SJSA1 (cell line): Measurements from ENCODE around the gene MIXL1. TPM values are rescaled to one million over a fixed set of nuclear protein-coding genes. Genes with fewer than 3 reads are reported as not detected.

ENCODE experiments used
- DNase-seq, 2 experiments: peaks; one replicate each; pipeline ENCODE4 v3.0.0-alpha.2; 2015 to 2020; ENCODE audit warnings: low spot score in 2 of 2, low read depth in 1 of 2
- H3K27ac ChIP-seq: fragments of 250-450 bp; sonication (Bioruptor Pico); 2 replicates; pipeline ENCODE4 v1.5.1; 2020; ENCODE audit warnings: mild to moderate bottlenecking, moderate library complexity
- H3K27me3 ChIP-seq: fragments of 250-450 bp; sonication (Bioruptor Pico); replicated peaks from 2 replicates; pipeline ENCODE4 v1.5.1; 2020; ENCODE audit warnings: mild to moderate bottlenecking, moderate library complexity
- H3K36me3 ChIP-seq: fragments of 250-450 bp; sonication (Bioruptor Pico); 2 replicates; pipeline ENCODE4 v1.5.1; 2020; ENCODE audit warnings: mild to moderate bottlenecking
- H3K4me1 ChIP-seq: fragments of 250-450 bp; sonication (Bioruptor Pico); replicated peaks from 2 replicates; pipeline ENCODE4 v1.6.1; 2021; ENCODE audit warnings: mild to moderate bottlenecking
- H3K4me3 ChIP-seq: fragments of 250-450 bp; sonication (Bioruptor Pico); 2 replicates; pipeline ENCODE4 v1.5.1; 2020; ENCODE audit warnings: mild to moderate bottlenecking
- H3K9me3 ChIP-seq: fragments of 250-450 bp; sonication (Bioruptor Pico); replicated peaks from 2 replicates; pipeline ENCODE4 v1.5.1; 2020; ENCODE audit warnings: mild to moderate bottlenecking
- total RNA-seq: library from RNA; depleted of rRNA; stranded (reverse); fragments of >200 nt; shearing (Covaris generic); gene quantifications from 2 replicates; pipeline ENCODE4 v1.2.3, GENCODE V29; 2014

Gene MIXL1
- total RNA-seq, 1 experiment from 2014 or later = not detected

DNA sequence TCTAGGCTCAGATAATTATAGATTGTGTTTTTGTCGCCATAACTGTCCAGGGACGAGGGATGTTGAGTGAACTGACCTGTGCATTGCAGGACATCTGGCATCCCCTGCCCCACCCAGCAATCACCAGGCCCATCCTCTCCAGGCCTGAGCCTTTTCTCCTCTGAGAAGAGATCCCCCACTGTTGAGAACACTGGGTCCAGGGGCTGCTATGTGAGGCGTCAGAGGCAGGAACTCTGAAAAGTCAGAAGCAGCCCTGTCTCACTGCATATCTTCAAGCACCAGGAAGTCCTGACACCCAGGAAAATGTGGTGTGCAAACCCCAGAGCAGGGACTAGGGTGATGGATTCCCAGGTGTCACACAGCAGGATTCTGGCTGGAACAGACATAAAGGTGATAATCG lies 19.8 kb upstream of the MIXL1 start:
- Histone ChIP-seq H3K9me3 (no peaks in the 10 kb centered on the region), H3K4me1 (no peaks in the 10 kb centered on the region), H3K4me3 (no peak overlapping the region), H3K27me3 (0 out of 2 replicates have a peak, but pooled peaks cover 5% of the 10 kb centered on the region), H3K27ac (no peak overlapping the region), H3K36me3 (no peaks in the 10 kb centered on the region)
- DNase-seq = no peak

- Histone ChIP-seq H3K36me3 (no peaks in the 10 kb centered on the region), H3K27ac (no peak overlapping the region), H3K27me3 (0 out of 2 replicates have a peak, but pooled peaks cover 5% of the 10 kb centered on the region), H3K9me3 (no peaks in the 10 kb centered on the region), H3K4me3 (no peak overlapping the region), H3K4me1 (no peaks in the 10 kb centered on the region)
- DNase-seq = no peak
Measured at GRCh38 chr1:226204198-226204597, 19.3 kb upstream of the MIXL1 start.

- H3K27ac ChIP-seq = no peak overlapping the region
Measured at GRCh38 chr1:226207048-226207447, 16.4 kb upstream of the MIXL1 start.

DNA sequence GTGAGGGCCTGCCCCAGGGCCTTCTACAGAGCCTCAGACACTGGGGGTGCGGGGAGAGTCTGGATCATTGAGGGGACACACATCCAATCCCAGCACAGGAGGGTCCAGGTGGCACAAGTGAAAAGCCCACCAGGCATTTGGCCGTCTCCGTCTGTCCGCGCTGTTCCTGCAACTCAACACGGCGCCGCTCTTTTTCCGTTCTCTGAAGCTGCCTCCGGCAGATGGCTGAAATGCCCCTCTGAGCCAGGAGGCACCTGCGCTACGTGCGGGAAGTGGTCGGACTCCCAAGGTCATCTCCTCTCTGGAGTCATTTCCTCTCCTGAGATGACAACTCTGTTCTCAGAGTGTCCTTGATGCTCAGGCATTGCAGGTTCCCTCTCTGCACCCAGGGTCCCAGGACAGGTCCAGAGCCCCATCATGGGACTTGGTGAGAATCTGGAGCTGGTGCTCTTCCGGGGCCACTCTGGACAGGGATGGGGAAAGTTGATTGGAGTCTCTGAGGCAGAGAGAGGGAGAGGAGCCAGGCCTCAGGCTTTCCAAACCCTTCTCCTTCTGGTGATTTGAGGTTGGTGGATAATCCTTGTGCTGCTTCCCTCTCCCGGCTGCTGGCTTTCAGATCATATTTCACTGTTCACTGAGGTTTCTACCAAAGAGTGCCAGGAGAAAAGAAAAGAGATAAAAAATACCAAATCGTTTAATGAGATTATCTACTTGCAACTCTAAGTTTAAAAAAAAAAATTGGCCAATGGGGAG lies 14.0 kb upstream of the MIXL1 start:
- Histone ChIP-seq H3K27me3 (no peaks in the 10 kb centered on the region), H3K9me3 (no peaks in the 10 kb centered on the region), H3K4me3 (no peak overlapping the region), H3K36me3 (no peaks in the 10 kb centered on the region), H3K4me1 (no peaks in the 10 kb centered on the region), H3K27ac (no peak overlapping the region)
- DNase-seq = no peak

More at GRCh38 chr1:226207048-226207447, 16.4 kb upstream of the MIXL1 start:
- H3K4me1 ChIP-seq = no peaks in the 10 kb centered on the region
- H3K4me3 ChIP-seq = no peak overlapping the region
- H3K36me3 ChIP-seq = no peaks in the 10 kb centered on the region
- DNase-seq = no peak
- H3K9me3 ChIP-seq = no peaks in the 10 kb centered on the region
- H3K27me3 ChIP-seq = no peaks in the 10 kb centered on the region

DNA sequence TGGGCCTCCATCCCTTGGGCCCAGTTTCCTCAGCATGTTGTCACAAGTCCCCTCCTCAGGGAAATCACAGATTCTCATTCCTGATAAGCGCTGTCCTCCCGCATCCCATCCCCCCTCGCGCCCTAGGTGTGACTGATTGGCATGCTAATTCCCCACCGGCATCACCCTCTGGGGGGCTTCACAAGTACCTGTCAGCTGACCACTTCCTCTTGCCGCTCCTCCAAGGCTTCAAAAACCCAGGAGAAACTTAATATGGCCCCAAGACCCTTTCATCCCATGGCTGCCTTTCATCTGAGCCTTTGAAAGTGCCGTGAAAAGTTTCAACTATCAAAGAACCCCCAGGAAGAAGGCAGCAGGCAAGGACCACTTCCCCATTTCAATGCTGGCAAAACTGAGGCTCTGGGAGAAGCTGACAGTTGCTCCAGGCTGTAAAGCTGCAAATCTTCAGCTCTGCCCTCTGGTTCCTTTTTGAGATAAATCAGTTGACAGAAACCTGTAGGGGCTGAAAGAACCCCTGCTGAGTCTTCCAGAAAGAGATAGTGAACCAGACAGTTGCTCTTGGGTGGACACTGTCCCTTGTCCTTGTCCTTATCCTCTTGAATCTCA lies 12.8 kb upstream of the MIXL1 start:
- no peaks in the 10 kb centered on the region for H3K36me3 ChIP-seq
- DNase-seq = no peak

GRCh38 chr1:226211181-226211821 lies 12.2 kb upstream of the MIXL1 start:
- H3K27me3 ChIP-seq = no peaks in the 10 kb centered on the region; the same call in 1 of the 2 replicates
- no peaks in the 10 kb centered on the region for H3K36me3 ChIP-seq
- no peaks in the 10 kb centered on the region for H3K9me3 ChIP-seq
- H3K4me1 ChIP-seq = no peaks in the 10 kb centered on the region
- DNase-seq = no peak
- H3K27ac ChIP-seq = no peak overlapping the region
- no peak overlapping the region for H3K4me3 ChIP-seq

More for the DNA sequence above, 12.8 kb upstream of the MIXL1 start:
- H3K4me3 ChIP-seq = no peak overlapping the region
- no peaks in the 10 kb centered on the region; the same call in 1 of the 2 replicates for H3K27me3 ChIP-seq
- no peaks in the 10 kb centered on the region for H3K4me1 ChIP-seq
- no peaks in the 10 kb centered on the region for H3K9me3 ChIP-seq
- no peak overlapping the region for H3K27ac ChIP-seq

- Histone ChIP-seq H3K27ac (no peak overlapping the region), H3K4me3 (no peak overlapping the region), H3K9me3 (no peaks in the 10 kb centered on the region), H3K4me1 (no peaks in the 10 kb centered on the region), H3K36me3 (no peaks in the 10 kb centered on the region), H3K27me3 (no peaks in the 10 kb centered on the region; the same call in 1 of the 2 replicates)
- no peak for DNase-seq
Measured at GRCh38 chr1:226212545-226212944, 10.9 kb upstream of the MIXL1 start.

DNA sequence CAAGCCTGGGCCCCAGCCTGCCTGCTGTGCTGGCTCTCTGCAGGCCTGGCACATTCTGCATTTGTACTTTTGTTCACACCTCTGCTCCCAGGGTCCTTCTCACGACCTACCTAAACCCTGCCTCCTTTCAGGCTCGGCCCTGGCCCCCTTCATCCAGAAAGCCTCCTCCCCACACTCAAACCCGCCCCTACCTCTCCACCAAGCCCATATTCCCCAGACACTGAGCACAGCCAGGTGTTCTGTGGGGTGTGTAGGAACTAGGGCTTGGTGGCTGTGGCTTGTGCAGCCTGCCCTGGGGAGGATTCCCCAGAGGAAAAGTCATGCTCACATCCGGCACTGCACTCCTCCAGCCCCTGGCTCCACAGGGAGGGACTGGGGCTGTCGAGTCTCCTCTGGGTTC lies 8.2 kb upstream of the MIXL1 start:
- Histone ChIP-seq H3K4me3 (no peak overlapping the region), H3K9me3 (no peaks in the 10 kb centered on the region), H3K36me3 (no peaks in the 10 kb centered on the region), H3K4me1 (no peaks in the 10 kb centered on the region), H3K27me3 (no peaks in the 10 kb centered on the region; the same call in 1 of the 2 replicates), H3K27ac (no peak overlapping the region)
- DNase-seq = peak in 1 of 2 experiments; percentile 30

DNA sequence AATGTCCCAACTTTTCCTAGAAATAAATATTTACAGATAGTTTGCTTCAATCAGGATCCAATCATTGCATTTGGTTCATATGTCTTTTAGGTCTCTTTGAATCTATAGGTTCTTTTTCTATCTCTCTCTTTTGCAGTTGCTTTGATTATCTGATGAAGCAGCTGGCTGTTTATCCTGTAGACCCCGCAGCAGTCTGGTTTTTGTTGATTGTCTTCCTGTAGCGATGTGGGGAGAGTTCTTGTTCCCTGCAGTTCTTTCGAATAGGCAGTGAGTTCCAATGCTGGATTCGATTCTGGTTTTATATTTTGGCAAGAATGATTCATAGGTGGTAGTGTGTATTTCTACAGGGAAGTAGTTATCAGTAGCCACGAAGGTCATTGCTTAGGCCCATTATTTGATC lies 7.4 kb upstream of the MIXL1 start:
- Histone ChIP-seq H3K9me3 (no peaks in the 10 kb centered on the region), H3K27ac (no peak overlapping the region), H3K27me3 (no peaks in the 10 kb centered on the region; the same call in 1 of the 2 replicates), H3K4me3 (no peak overlapping the region), H3K36me3 (no peaks in the 10 kb centered on the region), H3K4me1 (no peaks in the 10 kb centered on the region)
- DNase-seq = no peak

GRCh38 chr1:226217273-226217672 lies 6.2 kb upstream of the MIXL1 start:
- Histone ChIP-seq H3K9me3 (no peaks in the 10 kb centered on the region), H3K4me1 (no peaks in the 10 kb centered on the region), H3K36me3 (no peaks in the 10 kb centered on the region), H3K27ac (no peak overlapping the region), H3K4me3 (no peak overlapping the region), H3K27me3 (no peaks in the 10 kb centered on the region; the same call in 1 of the 2 replicates)
- DNase-seq = peak in 1 of 2 experiments; percentile 19

DNA sequence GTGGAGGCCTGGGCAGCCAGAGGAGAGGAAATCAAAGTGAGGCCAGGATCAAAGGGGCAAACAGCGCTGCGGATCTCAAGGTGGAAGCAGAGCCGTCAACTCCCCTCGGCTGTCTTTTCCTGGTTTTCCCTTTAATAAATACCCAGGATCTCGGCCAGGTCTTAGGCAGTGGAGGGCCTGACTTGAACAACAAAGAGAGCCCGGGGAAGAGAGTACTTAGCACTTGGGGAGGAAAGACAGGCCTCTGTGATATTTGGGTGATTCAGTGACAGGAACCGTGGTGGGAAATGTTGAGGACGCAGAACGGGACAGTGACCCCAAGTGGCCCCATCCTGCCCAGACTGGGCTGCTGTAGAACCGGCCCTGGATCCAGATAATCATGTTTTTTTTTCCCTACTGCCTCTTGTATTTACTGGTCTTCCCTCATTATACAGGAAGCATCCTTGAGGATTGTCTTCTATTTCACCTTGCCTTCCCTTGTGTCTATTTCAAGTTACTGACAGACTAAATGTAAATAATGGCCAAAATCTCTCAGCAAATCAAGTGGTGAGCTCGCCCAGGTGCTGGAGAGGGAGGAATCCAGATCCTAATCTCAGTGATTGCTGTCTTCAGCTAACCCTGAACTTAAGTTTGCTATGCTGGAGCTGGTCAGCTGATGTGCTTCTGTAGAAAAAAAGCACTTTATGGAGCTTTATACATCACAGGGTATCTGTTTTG lies 2.8 kb upstream of the MIXL1 start:
- H3K27me3 ChIP-seq = peaks cover 20% of the 10 kb centered on the region
- H3K4me1 ChIP-seq = peaks cover 7% of the 10 kb centered on the region
- no peaks in the 10 kb centered on the region for H3K36me3 ChIP-seq
- H3K4me3 ChIP-seq = no peak overlapping the region
- DNase-seq = no peak
- H3K9me3 ChIP-seq = no peaks in the 10 kb centered on the region
- no peak overlapping the region for H3K27ac ChIP-seq

GRCh38 chr1:226222686-226223085 lies 778 bp upstream of the MIXL1 start:
- Histone ChIP-seq H3K27me3 (peaks cover 20% of the 10 kb centered on the region), H3K36me3 (no peaks in the 10 kb centered on the region), H3K9me3 (no peaks in the 10 kb centered on the region), H3K4me1 (peaks cover 7% of the 10 kb centered on the region), H3K4me3 (no peak overlapping the region), H3K27ac (no peak overlapping the region)
- DNase-seq = no peak

- Histone ChIP-seq H3K27me3 (peaks cover 20% of the 10 kb centered on the region), H3K27ac (no peak overlapping the region), H3K9me3 (no peaks in the 10 kb centered on the region), H3K4me1 (peaks cover 7% of the 10 kb centered on the region), H3K4me3 (peak overlapping the region; percentile 17), H3K36me3 (no peaks in the 10 kb centered on the region)
- no peak for DNase-seq
Measured at GRCh38 chr1:226223786-226224244, 351 bp downstream of the MIXL1 start.
